Pons (tissue), 1 donor: Measurements from ENCODE around the gene PSMB7.

Experiments
- DNase-seq: peaks from one replicate; pipeline ENCODE4 v3.0.0-alpha.2; 2016; ENCODE audit warnings: low spot score

PSMB7 gene

GRCh38 chr9:124415102-124415851 is at the start of gene PSMB7:
Gene PSMB7, minus strand, starts transcription at chr9:124415442. Its CDS starts 17 bp downstream, at chr9:124415425.
- peak; percentile 92 for DNase-seq

DNA sequence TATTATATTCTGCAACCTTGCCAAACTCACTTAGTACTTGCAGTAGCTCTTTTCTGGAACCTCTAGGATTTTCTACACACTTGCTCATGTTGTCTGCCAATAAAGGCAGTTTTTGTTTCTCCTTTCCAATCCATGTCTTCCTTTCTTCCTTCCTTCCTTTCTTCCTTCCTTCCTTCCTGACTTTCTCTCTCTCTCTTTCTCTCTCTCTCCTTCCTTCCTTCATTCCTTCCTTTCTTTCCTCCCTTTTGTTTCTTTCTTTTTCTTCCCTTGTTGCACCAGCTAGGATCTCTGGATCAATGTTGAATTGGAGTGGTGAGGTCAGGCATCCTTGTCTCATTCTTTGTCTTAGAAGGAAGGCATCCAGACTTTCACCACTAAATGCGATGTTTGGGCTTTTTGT is 47.5 kb upstream of the PSMB7 start:
- no peak for DNase-seq

- DNase-seq: no peak
Observed at GRCh38 chr9:124458441-124458840, 43.2 kb upstream of the PSMB7 start.

DNA sequence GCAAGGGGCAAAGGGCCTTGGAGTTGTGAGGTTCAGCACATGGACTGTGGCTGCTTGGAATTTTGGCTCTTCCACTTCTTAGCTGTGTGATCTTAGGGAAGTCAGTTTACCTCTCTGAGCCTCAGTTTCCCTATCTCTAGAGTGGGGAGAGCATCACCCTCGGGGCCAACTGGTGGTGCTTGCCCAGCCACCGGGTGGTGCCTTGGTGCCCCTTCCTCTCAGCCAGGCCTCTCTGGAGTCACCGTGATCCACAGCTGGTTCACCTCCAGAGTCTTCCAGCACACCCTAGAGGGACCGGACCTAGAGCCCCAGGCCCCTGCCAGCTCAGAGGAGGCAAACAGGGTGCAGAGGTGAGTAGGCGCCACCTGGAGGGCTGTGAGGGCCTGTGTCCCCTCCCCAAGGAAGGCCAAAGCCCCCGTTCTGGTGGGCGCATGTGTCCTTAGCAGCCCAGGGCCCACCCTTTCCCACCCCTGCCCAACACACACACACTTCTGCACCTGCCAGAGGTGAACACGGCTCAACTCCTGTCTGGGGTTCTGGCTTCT is 42.7 kb upstream of the PSMB7 start:
- no peak for DNase-seq

DNA sequence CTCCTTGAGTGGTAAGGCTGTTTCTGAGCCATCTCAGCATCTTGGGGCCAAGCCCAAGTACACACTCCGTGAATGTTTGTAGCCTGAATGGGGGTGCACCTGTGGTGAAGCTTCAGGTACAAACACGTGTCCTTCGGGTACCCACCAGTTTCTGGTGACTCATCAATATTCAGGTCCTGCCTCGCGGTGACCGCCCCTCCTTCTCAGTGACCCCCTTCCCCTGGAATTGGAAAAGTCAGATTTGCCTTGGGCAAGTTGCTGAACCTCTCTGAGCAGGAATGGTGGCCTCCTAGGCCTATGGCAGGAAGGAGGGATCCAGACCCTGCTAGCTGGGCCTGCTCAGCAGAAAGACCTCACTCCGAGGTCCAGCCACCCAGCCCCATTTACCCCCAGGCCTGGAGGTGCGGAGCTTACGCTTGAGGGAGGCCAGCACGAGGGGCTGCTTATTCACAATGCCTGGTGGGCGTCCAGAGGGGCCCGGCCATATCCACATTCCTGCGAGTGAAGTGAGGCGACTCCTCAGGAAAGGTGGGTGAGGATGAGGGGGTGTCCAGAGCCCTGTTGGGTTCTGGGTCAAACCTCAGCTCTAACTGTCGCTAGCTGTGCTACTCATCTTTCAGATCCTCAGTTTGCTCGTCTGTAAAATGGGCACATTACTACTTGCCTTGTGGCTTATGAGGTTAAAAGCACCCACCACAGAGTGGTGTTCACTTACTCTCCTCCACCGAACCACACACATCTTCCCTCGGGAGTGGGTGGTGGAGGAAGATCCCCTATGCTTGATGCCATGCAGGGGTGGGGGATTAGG is 42.0 kb upstream of the PSMB7 start:
- no peak for DNase-seq

- DNase-seq: no peak
Observed at GRCh38 chr9:124456341-124457078, 41.3 kb upstream of the PSMB7 start.

DNA sequence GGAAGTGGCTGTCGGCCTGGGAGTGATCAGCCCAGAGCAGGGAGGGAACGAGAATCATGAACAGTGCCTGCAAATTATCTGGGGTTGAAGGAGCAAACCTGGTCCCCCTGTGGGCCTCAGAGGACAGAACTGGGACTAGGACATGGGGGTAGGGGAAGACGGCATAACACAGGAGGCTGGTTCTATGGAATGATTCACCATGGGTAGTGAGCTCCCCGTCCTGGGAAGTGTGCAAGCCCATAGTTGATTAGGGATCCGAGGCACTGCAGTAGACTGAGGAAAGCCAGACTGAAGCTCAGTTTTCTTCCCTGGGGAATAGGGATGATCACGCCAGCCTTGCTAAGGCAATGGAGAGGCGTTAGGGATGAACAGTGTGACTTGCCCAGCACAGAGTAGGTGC is 40.6 kb upstream of the PSMB7 start:
- no peak for DNase-seq

- no peak for DNase-seq
Observed at GRCh38 chr9:124454791-124455443, 39.7 kb upstream of the PSMB7 start.

DNA sequence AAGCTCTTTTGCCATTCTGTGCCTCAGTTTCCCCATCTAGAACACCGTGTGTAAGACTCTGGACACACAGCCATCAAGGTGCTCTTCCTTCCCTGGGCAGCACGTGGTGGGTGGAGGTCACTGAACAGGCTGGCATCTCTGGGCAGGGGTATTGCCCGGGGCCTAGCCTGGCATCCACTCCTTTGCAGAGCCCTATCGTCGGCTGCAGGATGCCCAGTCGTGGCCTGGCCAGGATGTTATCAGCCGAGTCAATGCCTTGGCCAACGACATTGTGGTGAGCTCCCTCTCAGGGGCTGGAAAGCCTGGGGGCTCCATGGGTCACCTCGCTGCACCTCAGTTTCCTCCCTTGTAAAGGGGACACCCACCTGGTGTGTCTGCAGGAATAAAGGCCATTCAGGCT is 39.1 kb upstream of the PSMB7 start:
- no peak for DNase-seq

GRCh38 chr9:124453586-124454191 is 38.4 kb upstream of the PSMB7 start:
- no peak for DNase-seq

GRCh38 chr9:124452841-124453585 is 37.8 kb upstream of the PSMB7 start:
- no peak for DNase-seq

DNA sequence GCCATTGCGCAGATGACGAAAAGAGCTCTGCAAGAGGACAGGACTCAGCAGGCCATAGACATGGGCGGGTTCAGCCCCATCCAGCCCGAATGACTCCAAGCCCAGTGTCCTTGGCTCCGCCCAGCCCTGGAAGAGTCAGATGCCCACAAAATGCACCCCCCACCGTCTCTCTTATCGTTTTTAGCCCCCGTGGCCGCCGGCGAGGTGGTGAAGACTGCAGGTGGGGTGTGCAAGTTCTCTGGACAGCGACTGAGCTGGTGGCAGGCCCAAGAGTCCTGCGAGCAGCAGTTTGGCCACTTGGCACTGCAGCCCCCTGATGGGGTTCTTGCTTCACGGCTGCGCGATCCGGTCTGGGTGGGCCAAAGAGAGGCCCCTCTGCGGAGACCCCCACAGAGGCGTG is 37.1 kb upstream of the PSMB7 start:
- no peak for DNase-seq

- no peak for DNase-seq
Observed at GRCh38 chr9:124450931-124451661, 35.9 kb upstream of the PSMB7 start.

GRCh38 chr9:124450241-124450924 is 35.1 kb upstream of the PSMB7 start, which contains the start of gene ADGRD2:
Gene ADGRD2, plus strand, starts transcription at chr9:124450451. Its CDS starts 1,216 bp downstream, at chr9:124451667.
- DNase-seq: no peak

GRCh38 chr9:124449381-124450151 is 34.3 kb upstream of the PSMB7 start:
- DNase-seq: no peak

GRCh38 chr9:124448019-124448418 is 32.8 kb upstream of the PSMB7 start:
- DNase-seq: peak; percentile 24

- DNase-seq: no peak
Observed at GRCh38 chr9:124447297-124447661, 32.0 kb upstream of the PSMB7 start.

GRCh38 chr9:124444166-124444565 is 28.9 kb upstream of the PSMB7 start:
- DNase-seq: no peak

DNA sequence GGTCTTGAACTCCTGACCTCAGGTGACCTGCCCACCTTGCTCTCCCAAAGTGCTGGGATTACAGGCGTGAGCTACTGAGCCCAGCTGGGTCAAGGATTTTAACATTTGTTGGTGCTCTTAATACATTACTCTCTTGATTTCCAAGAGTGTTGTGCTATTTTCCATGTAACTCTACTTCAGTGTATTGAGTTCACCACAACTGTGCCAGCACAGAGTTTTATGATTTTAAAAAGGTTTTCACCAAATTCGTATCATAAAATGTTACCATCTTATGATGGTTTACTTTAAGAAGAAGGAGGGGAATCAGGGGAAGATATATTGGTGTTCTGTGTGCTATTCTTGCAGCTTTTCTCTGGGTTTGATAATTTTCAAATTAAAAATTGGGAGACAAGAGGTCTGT is 28.4 kb upstream of the PSMB7 start:
- DNase-seq: no peak
